SJSA1 (cell line): ENCODE measurements around the gene FABP3. TPM values are rescaled to one million over a fixed set of nuclear protein-coding genes. Genes with fewer than 3 reads are reported as not detected.

ENCODE experiments used
- DNase-seq, 2 experiments: peaks; one replicate each; pipeline ENCODE4 v3.0.0-alpha.2; 2015 to 2020; ENCODE audit warnings: low spot score in 2 of 2, low read depth in 1 of 2
- H3K27ac ChIP-seq: fragments of 250-450 bp; sonication (Bioruptor Pico); 2 replicates; pipeline ENCODE4 v1.5.1; 2020; ENCODE audit warnings: mild to moderate bottlenecking, moderate library complexity
- H3K27me3 ChIP-seq: fragments of 250-450 bp; sonication (Bioruptor Pico); replicated peaks from 2 replicates; pipeline ENCODE4 v1.5.1; 2020; ENCODE audit warnings: mild to moderate bottlenecking, moderate library complexity
- H3K36me3 ChIP-seq: fragments of 250-450 bp; sonication (Bioruptor Pico); 2 replicates; pipeline ENCODE4 v1.5.1; 2020; ENCODE audit warnings: mild to moderate bottlenecking
- H3K4me1 ChIP-seq: fragments of 250-450 bp; sonication (Bioruptor Pico); replicated peaks from 2 replicates; pipeline ENCODE4 v1.6.1; 2021; ENCODE audit warnings: mild to moderate bottlenecking
- H3K4me3 ChIP-seq: fragments of 250-450 bp; sonication (Bioruptor Pico); 2 replicates; pipeline ENCODE4 v1.5.1; 2020; ENCODE audit warnings: mild to moderate bottlenecking
- H3K9me3 ChIP-seq: fragments of 250-450 bp; sonication (Bioruptor Pico); replicated peaks from 2 replicates; pipeline ENCODE4 v1.5.1; 2020; ENCODE audit warnings: mild to moderate bottlenecking
- total RNA-seq: library from RNA; depleted of rRNA; stranded (reverse); fragments of >200 nt; shearing (Covaris generic); gene quantifications from 2 replicates; pipeline ENCODE4 v1.2.3, GENCODE V29; 2014; rRNA removed

FABP3 gene
- total RNA-seq, 1 experiment from 2014 or later, result 0.24 TPM

GRCh38 chr1:31345635-31346034 lies 27.2 kb downstream of the FABP3 start:
- no peak for DNase-seq
- peaks cover 53% of the 10 kb centered on the region for H3K36me3 ChIP-seq
- no peaks in the 10 kb centered on the region for H3K4me1 ChIP-seq
- no peaks in the 10 kb centered on the region for H3K27me3 ChIP-seq
- no peaks in the 10 kb centered on the region for H3K9me3 ChIP-seq
- no peak overlapping the region for H3K4me3 ChIP-seq
- no peak overlapping the region for H3K27ac ChIP-seq

DNA sequence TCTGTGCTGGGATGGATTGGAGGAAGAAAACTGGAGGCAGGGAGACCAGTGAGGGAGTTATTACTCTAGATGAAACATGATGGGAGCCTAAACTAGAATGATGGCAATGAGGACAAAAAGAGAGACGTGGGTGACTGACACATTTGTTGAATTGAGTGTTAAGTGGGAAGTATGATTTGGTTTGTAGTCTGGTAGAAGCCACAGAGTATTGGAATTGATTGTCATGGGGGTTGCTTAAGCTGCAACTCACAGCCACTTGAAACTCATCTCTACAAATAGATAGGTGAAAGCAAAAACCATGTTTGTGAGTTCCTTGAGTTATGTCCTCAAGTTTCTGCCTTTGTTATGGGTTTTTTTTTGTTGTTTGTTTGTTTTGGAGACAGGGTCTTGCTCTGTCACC lies 28.4 kb downstream of the FABP3 start:
- no peaks in the 10 kb centered on the region for H3K9me3 ChIP-seq
- no peaks in the 10 kb centered on the region for H3K4me1 ChIP-seq
- no peak overlapping the region for H3K27ac ChIP-seq
- DNase-seq, result no peak
- H3K36me3 ChIP-seq, result peaks cover 50% of the 10 kb centered on the region
- H3K27me3 ChIP-seq, result no peaks in the 10 kb centered on the region
- no peak overlapping the region for H3K4me3 ChIP-seq

DNA sequence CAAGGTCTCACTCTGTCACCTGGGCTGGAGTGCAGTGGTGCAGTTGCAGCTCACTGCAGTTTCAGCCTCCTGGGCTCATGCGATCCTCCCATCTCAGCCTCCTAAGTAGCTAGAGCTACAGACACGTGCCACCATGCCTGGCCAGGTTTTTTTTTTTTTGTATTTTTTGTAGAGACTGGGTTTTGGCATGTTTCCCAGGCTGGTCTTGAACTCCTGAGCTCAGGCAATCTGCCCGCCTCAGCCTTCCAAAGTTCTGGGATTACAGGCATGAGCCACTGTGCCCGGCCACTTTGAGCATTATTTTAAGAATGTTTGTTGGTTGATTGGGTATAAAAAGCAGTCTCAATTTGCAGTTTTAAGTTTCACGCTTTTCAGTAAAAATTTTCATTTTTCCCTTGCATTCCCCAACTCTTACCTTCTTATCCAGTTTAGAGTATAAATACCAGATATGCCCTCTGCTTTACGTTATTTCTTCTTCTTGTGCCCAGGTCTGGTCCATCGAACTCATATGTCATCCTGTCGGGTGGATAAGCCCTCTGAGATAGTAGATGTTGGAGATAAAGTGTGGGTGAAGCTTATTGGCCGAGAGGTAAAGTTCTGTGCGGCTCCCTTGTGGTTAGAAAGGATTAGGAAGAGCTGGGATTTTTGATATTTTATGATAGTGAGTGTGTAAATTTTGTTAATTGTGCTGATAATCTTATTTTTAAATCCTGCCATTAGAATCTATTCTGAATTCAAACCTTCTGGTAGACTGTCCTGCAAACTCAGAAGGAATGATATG lies 36.0 kb downstream of the FABP3 start:
- H3K27me3 ChIP-seq, result no peaks in the 10 kb centered on the region
- no peak overlapping the region for H3K4me3 ChIP-seq
- H3K4me1 ChIP-seq, result no peaks in the 10 kb centered on the region
- peaks cover 37% of the 10 kb centered on the region for H3K36me3 ChIP-seq
- H3K27ac ChIP-seq, result no peak overlapping the region
- no peak for DNase-seq
- H3K9me3 ChIP-seq, result no peaks in the 10 kb centered on the region

GRCh38 chr1:31335007-31335406 lies 37.9 kb downstream of the FABP3 start:
- no peak overlapping the region for H3K4me3 ChIP-seq
- peak in 1 of 2 experiments; percentile 38 for DNase-seq
- no peaks in the 10 kb centered on the region for H3K4me1 ChIP-seq
- H3K9me3 ChIP-seq, result no peaks in the 10 kb centered on the region
- peaks cover 22% of the 10 kb centered on the region for H3K36me3 ChIP-seq
- H3K27me3 ChIP-seq, result no peaks in the 10 kb centered on the region
- no peak overlapping the region for H3K27ac ChIP-seq

DNA sequence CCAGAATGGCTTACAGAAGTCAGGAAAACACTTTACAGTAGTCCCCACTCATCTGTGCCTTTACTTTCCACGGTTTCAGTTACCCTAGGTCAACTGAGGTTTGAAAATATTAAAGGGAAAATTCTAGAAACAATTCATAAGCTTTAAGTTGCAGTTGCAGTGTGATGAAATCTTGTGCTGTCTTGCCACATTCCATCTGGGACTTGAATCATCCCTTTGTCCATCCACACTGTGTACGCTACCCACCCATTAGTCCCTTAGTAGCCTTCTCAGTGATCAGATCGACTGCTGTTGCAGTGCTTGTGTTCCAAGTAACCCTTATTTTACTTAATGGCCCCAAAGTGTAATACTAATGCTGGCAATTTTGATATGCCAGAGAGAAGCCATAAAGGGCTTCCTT lies 45.5 kb downstream of the FABP3 start:
- Histone ChIP-seq H3K9me3 (no peaks in the 10 kb centered on the region), H3K36me3 (peaks cover 15% of the 10 kb centered on the region; the same call in 1 of the 2 replicates), H3K4me1 (no peaks in the 10 kb centered on the region), H3K27me3 (no peaks in the 10 kb centered on the region), H3K27ac (no peak overlapping the region), H3K4me3 (no peak overlapping the region)
- no peak for DNase-seq

- H3K27me3 ChIP-seq, result no peaks in the 10 kb centered on the region
- no peak overlapping the region for H3K4me3 ChIP-seq
- H3K27ac ChIP-seq, result no peak overlapping the region
- DNase-seq, result no peak
- H3K4me1 ChIP-seq, result no peaks in the 10 kb centered on the region
- H3K9me3 ChIP-seq, result no peaks in the 10 kb centered on the region
- peaks cover 22% of the 10 kb centered on the region; the same call in 1 of the 2 replicates for H3K36me3 ChIP-seq
These were observed 46.4 kb downstream of the FABP3 start for GRCh38 chr1:31326461-31326860.

GRCh38 chr1:31324992-31325391 lies 47.9 kb downstream of the FABP3 start:
- Histone ChIP-seq H3K4me1 (no peaks in the 10 kb centered on the region), H3K9me3 (no peaks in the 10 kb centered on the region), H3K36me3 (peaks cover 35% of the 10 kb centered on the region; the same call in 1 of the 2 replicates), H3K27me3 (no peaks in the 10 kb centered on the region), H3K27ac (no peak overlapping the region), H3K4me3 (no peak overlapping the region)
- DNase-seq, result no peak

DNA sequence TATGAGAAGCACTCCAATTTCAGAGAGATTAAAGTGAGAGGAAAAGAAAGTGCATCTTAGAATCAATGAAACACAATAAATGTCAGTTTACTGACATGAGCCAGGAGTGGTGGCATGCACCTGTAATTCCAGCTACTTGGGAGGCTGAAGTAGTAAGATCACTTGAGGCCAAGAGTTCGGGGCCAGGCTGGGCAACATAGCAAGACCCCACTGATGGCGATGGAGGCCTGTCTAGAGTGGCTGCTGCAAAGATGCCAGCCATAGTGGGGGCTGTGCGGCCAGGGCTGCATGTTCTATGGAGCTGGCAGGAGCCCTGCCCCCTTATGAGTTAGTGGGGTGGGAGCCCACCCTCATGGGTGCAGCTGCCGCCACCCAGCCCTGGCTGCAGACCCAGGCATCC lies 48.8 kb downstream of the FABP3 start:
- no peak for DNase-seq
- Histone ChIP-seq H3K4me3 (no peak overlapping the region), H3K27me3 (no peaks in the 10 kb centered on the region), H3K27ac (no peak overlapping the region), H3K4me1 (no peaks in the 10 kb centered on the region), H3K9me3 (no peaks in the 10 kb centered on the region), H3K36me3 (peaks cover 38% of the 10 kb centered on the region; the same call in 1 of the 2 replicates)

GRCh38 chr1:31318146-31318545 lies 54.7 kb downstream of the FABP3 start:
- H3K9me3 ChIP-seq, result no peaks in the 10 kb centered on the region
- no peak overlapping the region for H3K27ac ChIP-seq
- peaks cover 72% of the 10 kb centered on the region for H3K36me3 ChIP-seq
- no peaks in the 10 kb centered on the region for H3K4me1 ChIP-seq
- H3K4me3 ChIP-seq, result no peak overlapping the region
- H3K27me3 ChIP-seq, result no peaks in the 10 kb centered on the region
- DNase-seq, result no peak

GRCh38 chr1:31315902-31316301 lies 57.0 kb downstream of the FABP3 start:
- Histone ChIP-seq H3K4me1 (no peaks in the 10 kb centered on the region), H3K36me3 (peaks cover 79% of the 10 kb centered on the region), H3K27ac (no peak overlapping the region), H3K4me3 (no peak overlapping the region), H3K9me3 (no peaks in the 10 kb centered on the region), H3K27me3 (no peaks in the 10 kb centered on the region)
- no peak for DNase-seq

Other genes with a start within 250 kb of the FABP3 start
- 0.05 TPM in 1 of 2 replicates, not detected in the other for gene NKAIN1, start 133.2 kb downstream of the FABP3 start, total RNA-seq
- 80.0 and 139 TPM in 2 replicates for gene SNRNP40, start 76.3 kb downstream of the FABP3 start, total RNA-seq
- 42.0 and 50.2 TPM in 2 replicates for gene ZCCHC17, start 76.0 kb downstream of the FABP3 start, total RNA-seq
- gene SERINC2, start 40.1 kb upstream of the FABP3 start, total RNA-seq, result 10.4 and 16.6 TPM in 2 replicates
- gene TINAGL1, start 203.4 kb upstream of the FABP3 start, total RNA-seq, result 14.9 and 25.9 TPM in 2 replicates
- gene HCRTR1, start 244.6 kb upstream of the FABP3 start, total RNA-seq, result not detected in 2 replicates